Stimulated activated CD8-positive, alpha-beta memory T cell treated with anti-CD3 and anti-CD28 coated beads, Interleukin-4, amount 100 ng/mL, for 4 hours (primary cell): ENCODE results near the gene MKNK2.

ENCODE experiments used
- DNase-seq, 2 donors: peaks; one replicate each; pipeline ENCODE4 v3.0.0-alpha.2; 2020; ENCODE audit warnings: low read depth in 2 of 2, low spot score in 1 of 2

MKNK2 gene

DNA sequence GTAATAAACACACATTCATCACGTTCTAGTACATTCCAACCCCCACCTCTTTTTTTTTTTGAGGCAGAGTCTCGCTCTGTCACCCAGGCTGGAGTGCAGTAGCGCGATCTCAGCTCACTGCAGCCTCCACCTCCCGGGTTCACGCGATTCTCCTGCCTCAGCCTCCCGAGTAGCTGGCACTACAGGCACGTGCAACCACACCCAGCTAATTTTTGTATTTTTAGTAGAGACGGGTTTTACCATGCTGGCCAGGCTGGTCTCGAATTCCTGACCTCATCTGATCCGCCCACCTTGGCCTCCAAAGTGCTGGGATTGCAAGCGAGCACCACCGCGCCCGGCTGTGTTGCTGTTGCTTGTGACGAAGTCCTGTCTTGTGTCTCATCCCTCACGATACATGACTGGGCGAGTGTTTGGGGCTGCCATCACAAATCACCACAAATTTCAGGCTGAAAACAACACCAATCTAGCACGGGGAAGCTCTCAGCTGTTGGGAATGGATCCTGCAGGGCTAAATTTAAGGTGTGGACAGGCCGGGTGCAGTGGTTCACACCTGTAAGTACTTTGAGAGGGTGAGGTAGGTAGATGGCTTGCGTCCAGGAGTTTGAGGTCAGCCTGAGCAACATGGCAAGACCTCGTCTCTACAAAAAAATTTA is 29.4 kb upstream of the MKNK2 start:
- DNase-seq: no peak

DNA sequence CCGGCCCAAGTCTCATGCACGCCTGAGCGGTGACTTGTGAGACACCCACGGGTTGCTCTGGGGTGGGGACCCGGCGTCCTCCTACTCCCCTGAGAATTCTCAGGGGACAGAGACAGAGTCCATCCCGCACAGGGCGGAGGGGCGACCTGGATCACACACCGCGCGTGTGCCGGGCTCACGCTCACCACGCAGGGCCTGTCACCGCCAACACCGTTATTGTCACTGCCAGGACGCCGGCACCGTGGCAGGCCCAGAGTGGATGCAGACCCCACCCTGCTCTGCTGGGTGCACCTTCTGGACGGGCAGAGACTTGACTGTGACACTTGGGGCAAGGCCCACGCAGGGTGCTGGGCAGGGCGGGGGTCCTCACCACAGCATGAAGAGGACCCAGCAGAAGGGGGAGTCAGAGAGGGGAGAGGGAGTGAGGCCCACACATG is 28.8 kb upstream of the MKNK2 start:
- no peak for DNase-seq

DNA sequence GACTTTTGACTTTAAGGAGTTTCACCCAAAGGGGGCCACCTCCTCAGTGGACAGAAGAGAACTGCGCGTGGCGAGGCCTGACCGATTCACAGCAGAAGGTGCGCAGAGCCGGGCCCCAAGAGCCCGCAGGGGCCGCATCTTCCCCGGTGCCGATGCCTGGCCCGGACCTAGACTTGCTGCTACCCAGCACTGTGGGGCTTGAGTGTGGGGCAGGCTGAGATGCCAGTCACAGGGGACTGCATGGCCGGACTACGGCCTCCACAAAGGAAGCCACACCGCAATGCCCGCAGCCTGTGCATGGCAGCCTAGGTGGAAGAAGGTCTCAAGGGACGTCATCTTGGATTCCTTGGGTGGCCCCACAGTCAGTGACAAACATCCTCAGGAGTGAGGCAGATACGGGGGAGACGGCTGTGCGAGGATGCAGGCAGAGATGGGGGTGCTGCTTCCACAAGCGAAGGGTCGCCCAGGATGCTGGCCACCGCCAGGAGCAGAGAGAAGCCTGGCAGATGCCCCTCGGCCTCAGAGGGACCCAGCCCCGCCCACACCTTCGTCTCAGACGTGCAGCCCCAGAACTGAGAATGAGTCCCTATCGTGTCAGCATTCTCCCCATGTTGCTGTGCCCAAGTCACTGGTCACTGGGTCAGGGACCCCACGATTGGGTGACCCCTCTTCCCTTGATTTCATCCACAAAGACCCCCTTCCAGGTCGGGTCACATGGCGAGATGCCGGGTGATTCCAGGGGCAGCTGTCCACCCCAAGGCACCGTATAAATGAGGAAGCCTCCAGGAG is 28.2 kb upstream of the MKNK2 start:
- DNase-seq: no peak

DNA sequence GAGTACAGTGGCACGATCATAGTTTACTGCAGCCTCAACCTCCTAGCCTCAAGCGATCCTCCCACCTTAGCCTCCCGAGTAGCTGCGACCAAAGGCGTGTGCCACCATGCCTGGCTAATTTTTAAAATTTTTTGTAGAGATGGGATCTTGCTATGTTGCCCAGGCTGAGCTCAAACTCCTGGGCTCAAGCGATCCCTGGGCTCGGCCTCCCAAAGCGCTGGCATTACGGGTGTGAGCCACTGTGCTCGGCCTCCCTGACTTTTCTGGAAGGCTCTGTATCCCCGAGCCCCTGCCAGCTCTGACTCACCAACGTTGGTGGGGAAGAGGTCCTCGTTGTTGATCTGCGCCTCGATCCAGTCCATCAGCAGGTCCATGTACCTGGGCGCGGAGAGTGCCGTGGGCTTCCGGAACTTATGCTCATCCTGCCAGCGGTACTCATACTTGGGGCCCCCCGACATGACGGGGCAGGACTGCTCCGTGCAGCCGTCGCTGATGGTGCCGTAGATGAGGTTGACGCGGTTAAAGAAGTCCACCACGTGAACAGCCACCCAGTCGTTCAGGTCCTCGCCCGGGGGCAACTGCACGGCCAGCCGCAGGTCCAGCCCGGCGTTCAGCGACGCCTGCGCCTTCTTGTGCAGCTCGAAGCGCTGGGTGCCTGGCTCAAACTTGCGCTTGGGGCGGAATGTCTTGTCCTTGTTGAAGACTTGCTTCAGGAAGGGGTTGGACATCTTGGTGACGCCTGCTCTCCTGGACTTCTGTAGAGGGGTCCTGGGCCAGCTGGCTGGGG is 27.0 kb upstream of the MKNK2 start:
- DNase-seq: no peak

DNA sequence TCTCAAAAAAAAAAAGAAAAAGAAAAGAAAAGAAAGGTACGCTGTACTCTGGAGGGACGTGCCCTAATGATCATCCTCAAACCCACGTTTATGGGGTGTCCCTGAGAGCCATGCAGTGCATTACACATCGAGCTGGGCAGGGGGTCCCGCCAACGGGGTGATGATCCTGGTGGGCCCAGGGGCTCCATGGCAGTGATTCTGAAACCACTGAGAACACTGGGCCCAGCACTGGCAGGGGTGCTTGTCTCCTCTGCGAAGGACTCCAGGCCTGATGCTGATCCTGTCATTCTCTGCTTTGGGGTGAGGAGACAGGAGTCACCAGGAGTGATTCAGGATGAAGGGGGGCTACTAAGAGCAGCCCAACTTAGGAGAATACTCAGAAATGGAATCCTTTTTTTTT is 26.4 kb upstream of the MKNK2 start:
- DNase-seq: no peak

DNA sequence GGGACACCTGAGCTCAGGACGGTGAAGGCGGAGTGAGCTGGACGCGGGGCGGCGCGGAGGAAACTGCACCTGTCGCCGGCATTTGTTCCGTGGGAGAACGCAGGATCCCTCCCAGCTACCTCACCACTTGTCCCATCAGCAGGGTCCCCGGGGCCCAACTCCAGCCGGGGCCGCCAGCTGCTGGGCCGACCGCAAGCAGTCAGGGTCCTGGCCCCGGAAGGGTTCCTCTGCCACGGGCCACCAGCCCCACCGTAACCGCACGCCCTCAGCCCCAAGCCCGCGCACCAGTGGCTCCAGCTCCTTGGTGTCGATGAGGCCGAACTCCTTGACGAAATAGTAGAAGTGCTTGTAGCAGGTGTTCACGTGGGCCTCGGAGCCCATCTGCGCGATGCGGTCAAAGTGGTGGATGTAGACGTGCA is 25.5 kb upstream of the MKNK2 start:
- no peak for DNase-seq

DNA sequence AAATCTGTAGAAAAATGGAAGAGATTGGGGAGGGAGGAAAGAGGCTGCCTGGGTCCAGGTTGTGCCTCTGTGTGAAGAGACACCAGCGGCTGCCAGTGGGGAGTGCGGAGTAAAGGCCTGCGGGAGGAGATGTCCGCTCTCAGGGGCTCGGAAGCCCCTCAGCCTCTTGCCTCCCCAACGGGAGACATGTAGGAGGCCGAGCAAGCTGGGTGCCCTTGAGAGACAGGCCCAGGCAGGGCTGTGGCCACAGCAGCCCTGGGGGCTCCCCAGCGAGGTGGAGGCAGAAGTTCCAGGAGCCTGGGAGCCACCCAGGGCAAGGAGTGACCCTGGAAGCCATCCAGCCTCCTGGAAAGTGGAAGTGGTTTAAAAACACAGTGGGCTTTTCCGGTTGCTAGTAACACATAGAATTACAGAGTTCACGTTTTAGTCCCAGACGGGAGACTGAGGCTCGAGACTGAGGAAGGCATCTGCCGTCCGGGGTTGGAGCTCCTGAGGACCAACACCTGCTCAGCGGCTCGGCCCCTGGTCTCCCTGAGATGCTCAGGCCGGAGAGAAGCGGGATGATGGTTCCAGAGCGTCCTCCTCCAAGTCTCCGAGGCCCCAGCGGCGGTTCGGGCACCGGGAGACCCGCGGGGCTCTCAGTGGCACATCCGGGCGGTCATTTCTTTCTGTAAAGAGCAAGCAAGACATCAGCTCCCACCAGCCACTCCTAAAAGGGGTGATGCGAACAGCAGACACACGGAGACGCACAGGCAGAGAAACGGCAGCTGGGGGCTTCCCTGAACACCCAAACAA is 21.9 kb upstream of the MKNK2 start:
- no peak for DNase-seq

DNA sequence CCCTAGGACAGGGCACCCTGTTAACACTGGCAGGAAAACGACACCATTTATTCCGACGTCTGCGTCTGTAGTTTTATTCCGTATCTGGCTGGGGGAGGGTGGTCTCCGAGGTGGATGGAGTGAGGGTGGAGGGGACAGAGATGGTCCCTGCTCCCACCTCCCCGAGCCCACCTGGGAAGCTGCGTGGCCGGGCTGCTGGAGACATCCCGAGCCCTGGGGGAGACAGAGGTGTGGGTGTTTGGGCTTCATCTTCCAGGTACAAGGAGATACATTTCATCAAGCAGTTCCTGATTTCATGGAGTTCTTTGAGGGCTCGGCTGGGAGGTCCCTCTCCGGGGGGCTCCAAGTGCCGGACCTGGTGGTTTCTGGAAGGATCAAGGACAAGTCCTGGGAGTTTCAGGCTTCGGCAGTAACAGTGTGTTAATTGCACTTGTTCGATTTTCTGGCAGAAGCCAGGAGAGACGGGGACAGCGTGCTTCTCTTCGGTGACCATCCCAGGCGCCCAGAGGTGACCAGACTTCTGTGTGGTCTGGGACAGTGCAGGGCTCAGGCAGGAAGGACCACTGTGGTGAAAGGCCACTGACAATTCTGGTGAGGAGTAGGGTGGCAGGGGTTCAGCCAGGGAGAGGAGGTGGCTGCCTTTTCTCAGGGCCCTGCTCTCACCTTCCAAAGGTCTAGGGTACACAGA is 20.1 kb upstream of the MKNK2 start:
- DNase-seq: no peak

DNA sequence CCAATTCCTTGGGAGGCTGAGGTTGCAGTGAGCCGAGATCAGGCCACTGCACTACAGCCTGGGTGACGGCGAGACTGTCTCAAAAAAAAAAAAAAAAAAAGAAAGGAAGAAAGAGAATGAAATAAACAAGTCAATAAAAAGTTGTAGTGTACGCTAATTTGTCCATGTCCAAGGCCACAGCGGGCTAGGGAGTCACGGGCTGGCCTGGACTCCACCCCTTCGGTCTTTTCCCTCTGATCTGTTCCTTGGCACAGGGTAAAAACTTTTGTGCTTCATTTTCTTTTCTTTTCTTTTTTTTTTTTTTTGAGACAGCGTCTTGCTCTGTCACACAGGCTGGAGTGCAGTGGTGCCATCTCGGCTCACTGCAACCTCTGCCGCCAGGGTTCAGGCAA is 19.4 kb upstream of the MKNK2 start:
- DNase-seq: no peak

DNA sequence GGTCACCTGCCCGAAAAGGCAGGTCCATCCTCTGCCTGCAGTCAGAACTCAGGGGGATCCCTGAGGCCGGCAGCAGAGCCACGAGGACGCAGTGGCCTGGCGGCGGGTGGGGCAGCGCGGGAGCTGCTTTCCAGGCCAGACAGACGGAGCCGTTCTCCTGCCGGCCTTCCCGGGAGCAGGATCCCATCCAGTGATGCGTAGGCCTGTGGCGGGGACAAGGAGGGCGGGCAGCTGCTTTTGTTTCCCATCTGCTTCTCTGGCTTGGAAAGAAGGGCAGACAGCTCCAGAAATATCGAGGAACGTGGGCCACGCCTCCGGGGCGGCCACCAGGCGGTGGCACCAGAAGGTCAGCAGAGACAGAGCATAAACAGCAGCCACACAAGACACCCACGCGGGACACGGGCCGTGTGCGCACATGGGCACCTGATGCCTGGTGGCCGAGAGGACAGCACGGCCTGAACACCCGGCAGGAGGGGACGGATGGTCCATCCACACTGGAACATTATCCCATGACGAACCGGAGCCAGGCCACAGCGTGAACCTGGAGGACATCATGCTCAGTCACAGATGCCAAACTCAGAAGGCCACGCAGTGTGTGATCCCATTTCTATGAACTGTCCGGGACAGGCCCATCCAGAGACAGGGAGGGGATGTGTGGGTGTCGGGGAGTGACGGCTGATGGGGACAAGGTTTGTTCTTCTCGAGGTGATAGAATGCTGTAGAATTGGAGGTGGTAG is 13.9 kb upstream of the MKNK2 start:
- DNase-seq: no peak

DNA sequence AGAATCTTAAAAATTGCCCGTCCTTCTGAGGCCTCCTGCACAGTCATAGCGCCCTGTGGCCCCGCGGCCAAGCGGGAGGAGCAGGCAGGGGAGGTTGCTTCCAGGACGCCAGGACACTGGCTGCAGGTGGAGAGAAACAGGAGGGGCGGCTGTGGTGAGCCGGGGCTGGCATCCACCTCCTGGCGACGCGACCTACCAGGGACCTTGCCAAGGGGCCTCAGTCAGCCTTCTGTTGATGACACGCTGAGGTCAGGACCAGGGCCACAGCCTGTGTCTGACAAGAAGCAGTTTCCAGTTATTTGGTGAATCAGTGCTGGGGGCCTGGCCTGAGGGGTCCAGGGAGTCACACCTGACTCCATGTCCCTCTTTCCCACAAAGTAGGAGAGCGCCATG is 13.3 kb upstream of the MKNK2 start:
- no peak for DNase-seq

DNA sequence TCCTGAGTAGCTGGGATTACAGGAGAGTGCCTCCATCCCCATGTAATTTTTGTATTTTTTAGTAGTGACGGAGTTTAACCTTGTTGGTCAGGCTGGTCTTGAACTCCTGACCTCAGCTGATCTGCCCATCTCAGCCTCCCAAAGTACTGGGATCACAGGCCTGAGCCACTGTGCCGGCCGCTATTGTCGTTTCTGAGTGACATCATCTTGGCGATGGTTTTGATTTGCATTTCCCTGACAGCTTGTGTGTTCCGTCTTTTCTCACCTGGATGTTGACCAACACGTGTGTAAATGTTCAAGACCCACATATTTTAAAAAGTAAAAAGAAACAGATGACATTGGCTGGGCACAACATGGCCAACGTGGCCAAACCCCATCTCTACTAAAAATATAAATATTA is 12.8 kb upstream of the MKNK2 start:
- no peak for DNase-seq

DNA sequence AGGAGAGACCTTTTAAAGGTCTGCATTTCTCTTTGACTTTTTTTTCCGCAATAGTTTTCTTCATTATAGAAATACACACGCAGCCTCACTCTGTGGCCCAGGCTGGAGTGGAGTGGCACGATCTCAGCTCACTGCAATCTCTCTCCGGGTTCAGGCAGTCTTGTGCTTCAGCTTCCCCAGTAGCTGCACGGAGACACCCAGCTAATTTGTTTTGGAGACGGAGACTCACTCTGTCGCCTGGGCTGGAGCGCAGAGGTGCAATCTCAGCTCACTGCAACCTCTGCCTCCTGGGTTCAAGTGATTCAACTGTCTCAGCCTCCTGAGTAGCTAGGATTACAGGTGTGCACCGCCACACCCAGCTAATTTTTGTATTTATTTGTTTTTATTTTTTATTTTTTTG is 11.7 kb upstream of the MKNK2 start:
- no peak for DNase-seq

DNA sequence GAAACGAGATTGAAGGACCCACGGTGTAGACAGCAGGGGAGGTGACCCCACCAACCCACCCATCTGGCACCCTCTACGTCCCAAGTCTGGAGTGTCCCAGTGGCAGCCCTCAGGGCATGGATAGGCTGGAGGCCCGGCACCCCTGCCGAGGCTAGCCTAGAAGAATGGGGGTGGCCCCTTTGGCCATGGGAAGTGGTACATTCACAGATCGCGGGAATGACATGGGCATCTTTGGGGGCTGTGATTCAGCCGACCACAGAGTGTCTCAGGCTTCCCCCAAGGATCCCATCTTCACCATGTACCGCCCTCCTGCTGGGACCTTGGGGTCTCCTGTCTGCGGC is 11.3 kb upstream of the MKNK2 start:
- DNase-seq: no peak

DNA sequence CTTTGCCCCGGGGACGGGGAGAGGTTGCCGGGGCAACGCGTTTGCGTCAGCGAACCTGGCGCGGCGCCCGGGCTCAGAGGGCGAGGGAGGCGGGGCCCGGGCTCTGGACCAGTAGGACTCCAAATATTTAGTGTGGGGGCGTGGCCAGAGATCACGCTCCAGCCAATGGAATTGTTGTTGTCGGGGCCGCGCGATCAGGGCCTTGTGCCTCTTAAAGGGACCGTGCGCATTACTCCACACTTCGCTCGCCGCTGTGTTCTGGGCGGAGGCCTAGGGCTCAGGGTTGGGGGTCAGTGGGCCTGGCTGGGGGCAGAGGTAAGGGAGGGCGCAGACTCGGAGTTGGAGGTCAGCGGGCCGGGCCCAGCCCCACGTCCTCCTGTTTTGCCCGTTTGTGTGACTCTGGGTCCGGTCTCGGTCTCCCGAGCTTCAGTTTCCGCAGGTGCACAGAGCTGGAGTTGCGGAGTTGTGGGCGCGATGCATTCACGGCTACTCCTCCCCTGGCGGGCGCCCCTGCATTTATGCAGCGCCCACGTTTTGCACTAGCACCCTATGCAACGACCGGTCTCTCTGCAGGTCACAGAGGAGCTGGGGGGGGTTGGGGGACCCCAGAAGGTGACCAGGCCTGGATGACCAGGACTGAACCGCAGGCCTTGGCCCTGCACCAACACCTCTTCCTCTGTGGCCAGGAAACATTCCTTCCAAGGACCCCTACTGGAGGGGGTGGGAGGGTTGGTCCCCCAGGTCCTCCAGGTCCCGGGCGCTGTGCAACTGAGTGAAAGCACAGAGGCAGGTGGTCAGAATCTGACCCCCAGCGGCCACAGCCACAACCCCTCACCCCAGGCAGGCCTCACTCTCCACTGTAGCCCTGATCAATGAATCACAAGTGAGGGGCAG is 10.7 kb upstream of the MKNK2 start:
- peak; percentile 98 for DNase-seq

DNA sequence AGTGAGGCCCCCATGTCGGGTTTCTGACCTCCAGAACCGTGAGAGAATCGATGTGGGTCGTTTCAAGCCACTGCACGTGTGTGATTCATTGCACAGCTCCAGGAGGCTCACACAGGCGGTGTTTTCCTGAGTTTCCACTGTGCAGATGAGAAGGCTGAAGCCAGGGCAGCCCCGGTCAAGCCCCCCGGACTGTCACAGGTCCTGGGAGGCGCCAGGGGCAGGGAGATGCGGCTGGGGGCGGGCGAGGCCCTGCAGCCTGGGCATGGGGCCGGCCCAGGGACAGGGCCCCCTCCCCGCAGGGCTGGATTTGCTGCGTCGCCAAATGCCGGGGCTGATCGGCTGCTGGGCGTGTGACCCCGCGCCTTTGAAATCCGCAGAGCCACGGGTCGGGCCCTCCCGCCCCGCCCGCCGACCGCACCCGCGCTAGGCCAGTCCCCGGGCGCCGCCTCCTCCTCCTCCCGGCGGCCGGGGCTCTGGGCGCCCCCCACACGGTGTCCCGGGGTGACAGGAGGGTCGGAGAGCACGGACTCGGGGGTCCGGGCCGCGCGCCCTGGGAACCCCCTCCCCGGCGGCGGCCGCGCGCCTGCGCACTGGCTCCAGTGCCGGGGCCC is 9.9 kb upstream of the MKNK2 start:
- no peak for DNase-seq

DNA sequence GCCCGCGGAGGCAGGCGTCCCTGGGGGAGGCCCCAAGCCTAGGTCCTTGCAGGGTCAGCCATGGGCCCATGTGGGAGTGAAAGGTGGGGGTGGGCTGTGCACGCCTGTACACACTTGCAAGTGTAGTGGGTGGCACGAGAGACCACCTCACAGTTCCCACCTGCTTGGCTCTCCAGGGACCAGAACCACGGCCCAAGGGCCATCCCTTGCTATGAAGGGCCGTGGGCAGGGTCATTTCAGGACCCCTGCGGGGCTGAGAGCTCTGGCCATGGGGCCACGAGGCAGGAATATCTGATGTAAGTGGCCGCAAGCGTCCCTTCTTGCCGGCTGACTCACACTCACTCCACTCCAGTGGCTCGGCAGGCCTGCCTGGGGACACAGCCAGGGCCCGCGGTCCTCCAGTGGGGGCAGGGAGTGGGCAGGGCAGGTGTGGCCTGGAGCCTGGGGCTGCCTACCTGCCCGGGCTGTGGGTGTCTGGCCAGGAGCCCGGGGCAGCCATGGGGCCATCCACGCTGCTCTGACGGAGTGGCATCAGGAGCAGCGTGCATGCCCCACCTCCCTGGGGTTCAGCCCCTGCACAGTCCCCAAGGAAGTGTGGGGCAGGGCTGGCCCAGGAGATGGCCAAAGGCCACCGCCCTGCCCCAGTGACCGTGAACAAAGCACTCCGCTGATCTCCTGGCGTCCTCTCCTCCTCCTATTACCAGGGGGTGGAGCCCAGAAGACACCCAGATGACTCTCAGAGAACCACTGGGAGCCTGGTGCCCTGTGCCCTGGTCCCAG is 8.6 kb upstream of the MKNK2 start:
- DNase-seq: no peak
